Hypothalamus (tissue), 51 donors: ENCODE measurements around the gene PROM1.

Experiments
- DNase-seq, 51 donors: peaks; one replicate each; lab custom pipeline; 2025; lab: John Stamatoyannopoulos, UW

The PROM1 gene

GRCh38 chr4:15958562-15958961 is 125.3 kb downstream of the PROM1 start:
- DNase-seq: no peak

GRCh38 chr4:15956179-15956850 is 127.5 kb downstream of the PROM1 start:
- DNase-seq: peak in 39 of 51 donors; percentile 1 to 68 (median 19)

- DNase-seq: no peak
Measured at GRCh38 chr4:15955670-15956069, 128.2 kb downstream of the PROM1 start.

GRCh38 chr4:15953625-15954024 is 130.2 kb downstream of the PROM1 start:
- no peak for DNase-seq

GRCh38 chr4:15951781-15952180 is 132.0 kb downstream of the PROM1 start:
- no peak for DNase-seq

- DNase-seq: no peak
Measured at GRCh38 chr4:15948826-15949225, 135.0 kb downstream of the PROM1 start.

- DNase-seq: no peak
Measured at GRCh38 chr4:15947684-15948083, 136.1 kb downstream of the PROM1 start.

- DNase-seq: no peak
Measured at GRCh38 chr4:15945516-15945915, 138.3 kb downstream of the PROM1 start.

- DNase-seq: no peak
Measured at GRCh38 chr4:15944895-15945294, 138.9 kb downstream of the PROM1 start.

GRCh38 chr4:15942283-15942682 is 141.5 kb downstream of the PROM1 start:
- no peak for DNase-seq

GRCh38 chr4:15938640-15939039 is 145.2 kb downstream of the PROM1 start, which contains the start of gene FGFBP1:
Gene FGFBP1 (minus strand): TSS chr4:15938740. CDS start chr4:15936632, 2,108 bp downstream.
- DNase-seq: no peak

- DNase-seq: no peak
Measured at GRCh38 chr4:15938182-15938581, 145.6 kb downstream of the PROM1 start.

GRCh38 chr4:15936495-15936894 is 147.3 kb downstream of the PROM1 start:
- no peak for DNase-seq

- DNase-seq: no peak
Measured at GRCh38 chr4:15935504-15936402, 148.1 kb downstream of the PROM1 start.

GRCh38 chr4:15934259-15934658 is 149.6 kb downstream of the PROM1 start:
- DNase-seq: no peak

- DNase-seq: no peak
Measured at GRCh38 chr4:15931451-15932210, 152.2 kb downstream of the PROM1 start.

- DNase-seq: no peak
Measured at GRCh38 chr4:15930314-15930713, 153.5 kb downstream of the PROM1 start.

GRCh38 chr4:15929540-15929939 is 154.3 kb downstream of the PROM1 start:
- no peak for DNase-seq

GRCh38 chr4:15928883-15929282 is 154.9 kb downstream of the PROM1 start:
- no peak for DNase-seq

- DNase-seq: no peak
Measured at GRCh38 chr4:15926486-15926885, 157.3 kb downstream of the PROM1 start.

GRCh38 chr4:15925830-15926229 is 158.0 kb downstream of the PROM1 start:
- peak in 3 of 51 donors; percentile 1 to 4 (median 2) for DNase-seq
